ENCODE measurements around the gene LCE2B.

The LCE2B gene

DNA sequence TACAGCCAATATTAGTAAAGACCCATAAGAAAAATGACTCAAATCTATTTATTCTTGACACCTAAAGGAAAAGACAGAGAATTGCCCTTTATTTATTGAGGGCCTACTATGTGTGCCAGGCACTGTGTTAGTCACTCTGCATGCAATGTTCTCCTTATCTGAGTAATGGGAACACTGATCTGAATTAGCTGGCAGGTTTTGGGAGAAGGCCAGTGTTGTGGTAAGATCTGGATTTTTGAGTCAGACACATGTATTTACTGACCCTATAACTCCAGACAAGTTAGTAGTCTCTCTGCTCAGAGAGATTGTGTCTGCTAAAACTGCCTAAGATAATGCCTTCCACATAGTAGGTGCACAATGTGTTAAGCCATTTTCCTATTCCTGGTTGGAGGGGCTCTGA is 39.3 kb downstream of the LCE2B start:
- H3K4me3 ChIP-seq (ENCODE audit: low read depth, low read length): no peak overlapping the region
- in situ Hi-C loops (cut with HindIII; ENCODE audit: low sequenced_read_pairs): no loop called here
- TF ChIP-seq, protein P1, sequence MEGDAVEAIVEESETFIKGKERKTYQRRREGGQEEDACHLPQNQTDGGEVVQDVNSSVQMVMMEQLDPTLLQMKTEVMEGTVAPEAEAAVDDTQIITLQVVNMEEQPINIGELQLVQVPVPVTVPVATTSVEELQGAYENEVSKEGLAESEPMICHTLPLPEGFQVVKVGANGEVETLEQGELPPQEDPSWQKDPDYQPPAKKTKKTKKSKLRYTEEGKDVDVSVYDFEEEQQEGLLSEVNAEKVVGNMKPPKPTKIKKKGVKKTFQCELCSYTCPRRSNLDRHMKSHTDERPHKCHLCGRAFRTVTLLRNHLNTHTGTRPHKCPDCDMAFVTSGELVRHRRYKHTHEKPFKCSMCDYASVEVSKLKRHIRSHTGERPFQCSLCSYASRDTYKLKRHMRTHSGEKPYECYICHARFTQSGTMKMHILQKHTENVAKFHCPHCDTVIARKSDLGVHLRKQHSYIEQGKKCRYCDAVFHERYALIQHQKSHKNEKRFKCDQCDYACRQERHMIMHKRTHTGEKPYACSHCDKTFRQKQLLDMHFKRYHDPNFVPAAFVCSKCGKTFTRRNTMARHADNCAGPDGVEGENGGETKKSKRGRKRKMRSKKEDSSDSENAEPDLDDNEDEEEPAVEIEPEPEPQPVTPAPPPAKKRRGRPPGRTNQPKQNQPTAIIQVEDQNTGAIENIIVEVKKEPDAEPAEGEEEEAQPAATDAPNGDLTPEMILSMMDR (IDR thresholded peaks at IDR 0.05; ENCODE audit: low read depth, low read length): no peak
- no peak for DNase-seq (ENCODE audit: low read depth, low spot score)

- in situ Hi-C loops (cut with HindIII; ENCODE audit: low sequenced_read_pairs): no loop called here
- H3K4me3 ChIP-seq (ENCODE audit: low read depth, low read length): no peak overlapping the region
- no peak for DNase-seq (ENCODE audit: low read depth, low spot score)
- TF ChIP-seq, protein P1 (IDR thresholded peaks at IDR 0.05; ENCODE audit: low read depth, low read length): no peak
These were observed 43.1 kb downstream of the LCE2B start for GRCh38 chr1:152728986-152729385.

DNA sequence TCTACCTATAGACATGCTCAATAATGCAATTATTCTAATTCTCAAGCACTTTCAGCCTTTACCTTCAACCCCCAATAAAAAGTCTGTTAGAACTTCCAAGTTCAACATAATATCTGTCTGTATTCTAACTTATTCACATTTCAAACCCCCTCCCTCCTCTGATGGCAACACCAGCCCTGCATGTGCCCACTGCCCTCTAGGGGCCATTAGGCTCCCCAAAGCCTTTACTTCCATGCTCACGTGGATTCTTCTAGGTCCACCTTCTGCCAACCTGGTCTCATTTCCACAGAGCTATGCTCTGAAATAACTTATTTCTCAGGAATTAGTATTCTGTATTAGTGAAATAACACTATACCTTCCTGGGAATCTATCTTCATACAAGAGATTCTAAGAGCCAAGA is 49.7 kb downstream of the LCE2B start:
- no peak overlapping the region for H3K4me3 ChIP-seq (ENCODE audit: low read depth, low read length)
- in situ Hi-C loops (cut with HindIII; ENCODE audit: low sequenced_read_pairs): no loop called here
- DNase-seq (ENCODE audit: low read depth, low spot score): no peak
- TF ChIP-seq, protein P1 (IDR thresholded peaks at IDR 0.05; ENCODE audit: low read depth, low read length): peak; percentile 12
